ENCODE measurements around the gene LRRC31.

The LRRC31 gene

DNA sequence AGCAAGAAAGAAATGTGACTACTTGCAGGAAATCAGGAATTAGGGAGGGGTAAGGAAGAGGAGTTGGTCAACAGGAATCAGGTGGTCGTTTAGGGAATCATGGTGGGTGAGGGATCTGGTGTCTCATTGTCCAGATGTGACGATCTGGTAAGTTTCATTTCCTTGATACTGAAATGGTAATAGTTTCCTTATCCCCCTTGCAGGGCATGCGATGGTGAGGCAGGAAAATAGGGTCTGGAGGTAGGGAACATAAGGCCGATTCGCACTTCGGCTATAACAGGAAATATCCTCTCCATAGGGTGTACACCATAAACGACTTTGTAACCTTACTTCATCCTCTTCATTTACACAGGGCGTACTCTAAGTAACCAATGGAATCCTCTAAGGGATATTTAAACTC lies 56.5 kb downstream of the LRRC31 start:
- no peak for DNase-seq (ENCODE audit: low spot score)

- DNase-seq (ENCODE audit: low spot score) = peak; percentile 79
Observed at GRCh38 chr3:169812332-169813235, 57.2 kb downstream of the LRRC31 start, which contains the start of the genes LRRC34 and LRRIQ4. Gene LRRC34 (minus strand): TSS chr3:169812904. CDS start chr3:169812548, 356 bp downstream. Gene LRRIQ4 (plus strand): TSS chr3:169812870. CDS start chr3:169821922, 9,052 bp downstream.

- peak; percentile 82 for DNase-seq (ENCODE audit: low spot score)
Observed at GRCh38 chr3:169811631-169812331, 58.0 kb downstream of the LRRC31 start.

- DNase-seq (ENCODE audit: low spot score) = no peak
Observed at GRCh38 chr3:169809230-169809795, 60.4 kb downstream of the LRRC31 start.

DNA sequence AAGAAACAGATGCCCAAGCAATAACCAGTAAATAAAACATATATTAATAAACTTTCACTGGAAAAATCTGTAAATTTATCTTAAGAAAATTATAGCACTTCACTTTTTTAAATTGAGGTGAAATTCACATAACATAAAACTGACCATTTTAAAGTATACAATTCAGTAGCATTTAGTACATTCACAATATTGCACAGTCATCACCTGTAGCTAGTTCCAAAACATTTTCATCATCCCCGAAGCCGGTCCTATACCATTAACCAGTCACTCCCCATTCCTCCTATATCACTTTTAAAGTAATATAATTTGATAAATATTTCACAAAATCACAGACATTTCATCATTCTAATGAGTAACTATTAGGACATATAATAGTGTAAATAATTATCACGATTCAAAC lies 65.1 kb downstream of the LRRC31 start:
- no peak for DNase-seq (ENCODE audit: low spot score)

- no peak for DNase-seq (ENCODE audit: low spot score)
Observed at GRCh38 chr3:169792359-169792758, 77.4 kb downstream of the LRRC31 start.

GRCh38 chr3:169790687-169791429 lies 78.9 kb downstream of the LRRC31 start:
- no peak for DNase-seq (ENCODE audit: low spot score)

DNA sequence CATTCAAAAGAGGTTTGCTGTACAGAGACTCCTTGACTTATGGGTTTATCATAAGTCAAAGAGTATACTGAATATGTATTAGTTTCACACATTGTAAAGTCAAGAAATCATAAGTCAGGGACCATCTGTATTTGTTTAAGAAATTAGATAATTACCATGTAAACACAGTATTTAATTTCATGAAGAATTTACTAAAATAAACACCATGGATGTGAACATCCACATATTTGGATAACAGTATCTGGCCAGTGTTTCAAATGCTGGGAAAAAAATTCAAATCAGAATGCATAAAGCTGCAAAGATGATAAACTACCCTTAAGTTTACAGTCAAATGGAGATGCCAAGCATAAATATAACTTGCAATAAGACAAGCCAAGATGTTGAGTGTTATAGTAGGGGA lies 79.5 kb downstream of the LRRC31 start:
- no peak for DNase-seq (ENCODE audit: low spot score)
